HG02642 (cell line): Measurements from ENCODE around the gene SYT17.

ENCODE experiments used
- ATAC-seq: cut with Tn5 transposase; IDR thresholded peaks from one replicate; pipeline ENCODE4 v1.9.1; 2021; ENCODE audit warnings: mild to moderate bottlenecking; ENCODE audit not compliant: unreplicated experiment, poor library complexity

The SYT17 gene

DNA sequence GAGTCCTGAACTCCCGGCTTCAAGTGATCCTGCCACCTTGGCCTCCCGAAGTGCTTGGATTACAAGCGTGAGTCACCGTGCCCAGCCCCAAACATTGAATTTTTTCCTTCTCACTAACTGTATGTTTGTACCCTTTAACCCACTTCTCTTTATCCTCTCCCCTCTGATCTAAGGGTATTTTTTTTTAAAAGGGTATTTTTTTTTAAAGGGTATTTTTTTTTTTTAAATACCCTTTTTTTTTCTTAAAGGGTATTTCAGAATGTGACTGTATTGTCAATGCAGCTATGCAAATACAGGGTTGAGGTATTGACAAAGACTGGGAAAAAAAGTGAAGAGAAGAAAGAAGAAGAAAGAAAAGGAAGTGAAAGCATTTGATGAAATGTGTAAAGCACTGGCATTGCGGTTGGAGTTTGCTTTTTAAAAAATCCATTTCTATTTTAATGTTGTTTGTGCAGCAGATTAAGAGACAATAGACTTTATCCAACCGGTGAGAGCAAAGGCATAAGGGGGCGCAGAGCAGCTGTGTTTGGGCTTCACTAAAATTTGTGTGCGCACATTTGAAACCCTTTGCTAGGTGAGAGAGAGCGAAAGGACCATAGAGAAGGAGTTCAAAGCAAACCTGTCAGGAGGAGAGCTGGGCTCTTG, 42.4 kb downstream of the SYT17 start:
- ATAC-seq = peak; percentile 78

DNA sequence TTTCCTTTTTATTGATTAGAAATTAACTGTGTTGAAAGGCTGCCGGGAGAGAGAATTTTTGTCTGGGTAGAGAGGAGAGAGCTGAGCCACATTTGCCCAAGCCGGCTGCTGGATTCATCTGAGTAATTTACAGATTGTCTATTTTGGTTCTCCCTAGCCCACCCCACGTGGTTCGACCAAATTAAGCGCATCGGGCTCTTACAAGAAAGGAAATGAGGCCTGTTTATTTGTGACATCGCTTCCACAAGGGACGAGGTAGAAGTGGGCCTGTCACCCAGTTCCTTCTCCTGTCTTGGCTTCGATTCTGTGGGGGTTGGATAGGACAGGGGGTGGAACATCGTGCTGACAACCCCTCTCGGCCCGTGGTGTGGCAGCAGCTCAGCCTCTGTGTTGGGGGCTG, 42.9 kb downstream of the SYT17 start:
- peak; percentile 53 for ATAC-seq

DNA sequence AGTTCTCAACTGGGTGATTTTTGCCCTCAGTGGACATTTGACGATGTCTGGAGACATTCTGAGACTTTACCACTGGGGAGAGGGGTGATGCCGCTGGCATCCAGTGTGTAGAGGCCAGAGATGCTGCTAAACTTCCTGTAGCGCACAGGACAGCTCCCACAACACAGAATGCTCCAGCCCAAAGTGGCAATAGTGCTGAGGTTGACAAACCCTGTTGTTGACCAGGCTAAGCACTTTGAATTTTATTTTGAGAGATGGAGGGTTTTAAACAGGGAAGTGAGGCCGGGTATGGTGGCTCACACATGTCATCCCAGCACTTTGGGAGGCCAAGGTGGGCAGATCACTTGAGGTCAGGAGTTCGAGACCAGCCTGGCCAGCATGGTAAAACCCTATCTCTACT, 44.0 kb downstream of the SYT17 start:
- ATAC-seq = no peak

DNA sequence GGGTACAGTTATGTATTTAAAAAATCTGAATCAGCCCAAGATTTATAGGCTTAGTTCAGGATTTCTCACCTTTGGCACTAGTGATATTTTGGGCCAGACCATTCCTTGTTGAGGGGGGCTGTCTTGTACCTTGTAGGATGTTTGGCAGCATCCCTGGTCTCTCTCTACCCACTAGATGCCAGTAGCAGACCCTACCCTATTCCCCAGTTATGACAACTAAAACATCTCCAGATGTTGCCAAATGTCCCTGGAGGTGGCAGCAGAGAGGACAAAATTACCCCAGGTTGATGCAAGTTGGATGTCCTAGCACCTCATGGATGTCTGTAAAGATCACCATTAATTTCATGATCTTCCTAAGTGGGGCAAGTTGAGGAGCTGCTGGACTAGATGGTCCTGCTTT, 45.8 kb downstream of the SYT17 start:
- ATAC-seq = no peak

DNA sequence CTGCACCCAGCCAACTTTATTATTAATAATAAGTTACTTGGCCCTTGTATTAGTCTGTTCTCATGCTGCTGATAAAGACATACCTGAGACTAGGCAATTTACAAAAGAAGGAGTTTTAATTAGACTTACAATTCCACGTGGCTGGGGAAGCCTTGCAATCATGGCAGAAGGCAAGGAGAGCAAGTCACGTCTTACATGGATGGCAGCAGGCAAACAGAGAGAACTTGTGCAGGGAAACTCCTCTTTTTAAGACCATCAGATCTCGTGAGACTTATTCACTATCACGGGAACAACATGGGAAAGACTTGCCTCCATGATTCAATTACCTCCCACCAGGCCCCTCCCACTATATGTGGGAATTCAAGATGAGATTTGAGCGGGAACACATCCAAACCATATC, 47.7 kb downstream of the SYT17 start:
- no peak for ATAC-seq

DNA sequence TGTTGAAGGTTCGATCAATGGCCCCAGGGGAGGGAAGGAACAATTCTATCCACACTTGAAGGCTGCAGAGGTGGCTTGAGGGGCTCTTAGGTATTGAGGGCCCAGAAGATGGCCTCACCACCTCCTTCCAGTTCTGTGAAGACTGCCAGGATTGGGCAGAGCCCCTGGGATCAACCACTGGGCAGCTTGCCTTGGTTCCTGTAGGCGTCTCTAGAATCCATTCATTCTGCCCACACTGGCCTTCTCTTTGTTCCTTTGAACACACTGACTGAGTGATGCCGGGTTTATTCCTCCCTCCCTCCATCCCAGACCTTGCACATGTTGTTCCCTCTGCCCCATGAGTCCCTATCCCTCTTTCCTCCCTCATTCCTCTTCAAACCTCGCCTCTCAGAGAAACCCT, 50.5 kb downstream of the SYT17 start:
- ATAC-seq = no peak

DNA sequence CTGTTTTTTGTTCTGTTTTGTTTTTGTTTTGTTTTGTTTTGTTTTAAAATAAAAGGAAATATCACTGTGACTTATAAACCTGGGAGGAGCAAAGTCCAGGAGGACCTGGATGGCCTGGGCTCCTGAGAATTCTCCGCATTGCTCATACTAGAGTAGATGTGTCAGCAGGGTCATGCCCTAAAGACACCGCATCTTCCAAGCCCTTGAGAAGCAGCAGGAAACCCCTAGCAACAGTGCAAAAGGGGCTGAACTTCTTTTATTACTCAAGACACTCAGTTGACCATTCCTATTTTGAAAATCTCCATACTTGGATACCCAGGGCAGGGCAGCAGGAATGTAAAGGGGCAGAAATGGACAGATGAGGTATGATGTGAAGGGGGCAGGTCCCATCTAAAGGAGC, 51.8 kb downstream of the SYT17 start:
- ATAC-seq = no peak

DNA sequence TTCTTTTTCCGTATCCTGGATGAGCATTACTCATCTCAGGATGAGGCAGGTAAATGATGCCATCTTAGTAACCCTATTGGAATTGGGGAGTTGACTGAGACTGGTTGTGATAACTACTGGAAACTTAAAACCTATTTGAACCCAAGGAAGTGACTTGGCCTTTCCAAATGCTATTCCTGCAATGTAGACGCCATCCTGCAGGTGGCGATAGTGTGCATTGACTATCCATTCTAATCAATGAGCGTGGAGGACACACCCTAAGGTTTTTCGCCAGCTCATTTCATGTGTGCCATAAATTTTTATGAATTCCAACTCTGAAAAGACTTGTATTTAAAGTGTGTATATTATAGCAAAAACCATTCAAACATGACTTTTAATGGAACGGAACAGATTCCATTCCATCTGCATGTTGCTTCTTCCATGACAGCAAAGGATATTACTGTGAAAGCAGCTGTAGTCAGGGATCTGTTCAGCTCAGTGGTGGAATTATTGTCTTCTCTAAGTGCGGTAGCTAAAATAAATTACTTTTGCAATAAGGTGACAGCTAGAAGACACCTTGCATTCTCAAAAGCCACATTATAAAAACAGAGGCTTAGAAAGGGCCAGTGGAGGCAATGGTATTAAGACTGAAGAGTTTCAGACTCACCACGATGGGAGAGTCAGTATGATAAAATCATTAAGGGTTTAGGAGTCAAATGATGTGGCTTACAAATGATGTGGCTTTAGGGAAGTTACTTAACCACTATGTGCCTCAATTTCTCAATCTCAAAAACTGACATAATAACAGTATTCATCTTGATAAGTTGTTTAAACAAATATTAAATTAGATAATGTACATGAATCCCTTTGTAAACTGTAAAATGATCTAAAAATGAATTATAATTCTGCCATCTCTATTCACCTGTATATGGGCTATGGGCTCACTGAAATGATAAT, 55.5 kb downstream of the SYT17 start:
- ATAC-seq = no peak

DNA sequence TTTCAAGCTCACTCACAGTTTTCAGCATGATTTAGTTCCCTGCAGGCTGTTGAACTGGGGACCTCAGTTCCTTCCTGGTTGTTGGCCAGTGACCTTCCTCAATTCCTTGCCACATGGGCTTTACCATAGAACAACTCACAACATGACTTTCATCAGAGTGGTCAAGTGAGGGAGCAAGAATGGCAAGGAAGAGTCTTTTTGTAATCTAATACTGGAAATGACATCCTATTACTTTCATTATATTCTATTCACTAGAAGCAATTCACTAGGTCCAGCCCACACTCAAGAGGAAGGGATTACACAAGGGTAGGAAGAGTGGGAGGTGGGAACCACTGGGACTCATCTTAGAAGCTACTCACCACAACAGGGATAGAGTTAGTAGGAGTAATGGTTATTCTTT, 57.6 kb downstream of the SYT17 start:
- ATAC-seq = no peak

DNA sequence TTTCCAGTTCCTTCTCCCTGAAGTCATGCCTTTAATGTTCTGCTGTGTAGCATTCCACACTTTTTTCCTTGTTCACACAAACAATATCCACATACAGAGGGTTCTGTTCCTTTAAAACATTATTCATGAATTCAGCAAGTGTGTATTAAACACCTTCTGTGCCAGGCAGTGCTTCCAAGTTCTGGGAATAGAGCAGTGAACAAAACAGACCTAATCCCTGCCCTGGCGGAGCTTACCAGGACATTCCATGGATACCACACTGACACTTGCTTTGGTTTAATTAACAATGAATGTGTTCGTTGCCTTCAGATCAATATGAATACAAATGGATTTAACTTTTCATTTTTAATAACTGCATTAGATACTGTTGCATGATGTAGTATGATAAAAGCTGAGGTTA, 59.6 kb downstream of the SYT17 start:
- ATAC-seq = no peak

DNA sequence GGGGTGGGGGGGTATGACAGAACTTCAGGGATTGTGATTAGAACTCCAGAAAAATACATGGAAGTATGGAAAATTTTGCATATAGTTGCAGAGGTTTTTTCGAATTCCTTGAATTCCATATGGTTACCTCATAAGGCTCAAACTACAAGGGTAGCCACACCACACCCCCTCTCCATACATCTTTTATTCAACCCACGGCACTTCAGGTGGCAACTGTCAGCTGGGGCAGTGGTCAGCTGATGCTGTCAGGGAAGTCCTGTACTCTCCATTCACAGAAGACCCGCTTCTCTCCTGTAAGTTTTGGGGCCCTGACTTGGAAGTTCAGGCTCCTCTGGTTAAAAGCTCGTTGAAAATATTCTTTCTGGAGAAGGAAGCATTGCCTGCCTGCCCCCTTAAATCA, 60.0 kb downstream of the SYT17 start:
- ATAC-seq = no peak

DNA sequence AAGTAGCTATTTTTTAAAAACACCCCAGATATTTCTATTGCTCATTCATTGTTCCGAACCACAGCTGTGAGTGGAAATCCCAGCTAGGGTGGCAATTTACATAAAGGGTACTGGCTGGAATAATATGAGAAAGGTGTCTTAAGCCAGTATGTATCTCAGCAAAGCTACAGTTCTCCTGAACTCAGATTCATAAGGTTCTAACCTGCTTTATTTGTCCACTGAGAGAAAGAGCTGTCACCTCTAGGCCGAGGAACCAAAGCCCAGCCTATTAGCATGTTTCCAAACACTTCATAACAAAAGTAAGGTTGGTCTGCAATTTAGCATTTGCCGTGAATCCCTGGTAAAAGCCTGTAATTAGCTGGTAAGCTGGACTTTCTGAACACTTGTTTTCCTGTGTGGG, 60.5 kb downstream of the SYT17 start:
- no peak for ATAC-seq

DNA sequence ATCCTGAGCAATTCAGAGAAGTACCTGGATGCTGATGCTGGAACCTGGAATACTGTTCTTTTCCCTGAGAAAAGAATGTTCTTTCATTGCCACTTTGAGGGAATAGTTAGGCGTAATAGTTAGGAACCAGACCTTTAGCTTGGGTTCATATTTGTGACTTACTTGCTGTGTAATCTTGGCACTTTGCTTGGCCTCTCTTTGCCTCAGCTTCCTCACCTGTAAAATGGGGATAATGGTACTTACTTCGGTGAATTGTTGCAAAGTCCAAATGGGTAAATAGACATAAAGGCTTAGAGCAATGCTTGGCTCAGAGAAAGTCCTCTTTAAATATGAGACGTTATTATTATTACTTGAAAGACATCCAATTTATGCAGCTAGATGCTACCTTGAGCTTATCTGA, 62.5 kb downstream of the SYT17 start:
- ATAC-seq = no peak

DNA sequence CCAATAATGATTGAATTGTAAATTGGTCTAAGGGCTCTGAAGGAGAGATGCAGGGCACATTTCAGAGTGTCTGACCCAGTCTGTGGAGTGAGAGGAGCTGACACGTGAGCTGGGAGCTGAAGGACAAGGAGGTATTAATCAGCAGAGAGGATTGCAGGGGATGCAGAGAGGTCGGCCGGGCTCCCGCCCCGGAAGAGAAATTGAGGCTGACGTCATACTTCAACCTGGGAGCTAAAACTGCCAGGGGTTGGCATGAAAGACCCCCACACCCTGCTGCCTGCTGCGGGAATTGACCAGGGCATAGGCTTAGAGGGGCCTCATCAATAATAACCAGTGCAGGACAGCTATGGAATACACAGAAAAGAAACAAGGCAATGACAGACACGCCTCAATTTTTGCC, 63.8 kb downstream of the SYT17 start:
- ATAC-seq = no peak

DNA sequence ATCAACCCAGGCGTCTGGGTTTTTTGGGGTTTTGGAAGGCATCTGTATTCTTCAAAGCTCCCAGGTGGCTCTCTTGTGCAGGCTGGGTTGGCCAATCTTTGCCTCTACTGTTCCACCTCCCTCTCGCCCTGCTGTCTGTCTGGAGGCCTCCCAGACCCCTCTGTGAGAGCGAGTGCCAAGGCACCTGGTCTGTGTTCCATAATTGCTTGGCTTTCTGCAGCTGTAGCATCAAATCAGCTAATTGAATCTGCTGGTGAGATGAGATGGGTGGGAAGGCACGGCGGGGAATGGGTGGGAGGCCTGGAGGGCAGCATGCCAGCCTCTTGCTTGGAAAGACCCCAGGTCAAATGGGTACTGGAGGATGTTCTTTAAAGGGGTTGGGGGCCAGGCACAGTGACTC, 64.9 kb downstream of the SYT17 start:
- ATAC-seq = no peak

DNA sequence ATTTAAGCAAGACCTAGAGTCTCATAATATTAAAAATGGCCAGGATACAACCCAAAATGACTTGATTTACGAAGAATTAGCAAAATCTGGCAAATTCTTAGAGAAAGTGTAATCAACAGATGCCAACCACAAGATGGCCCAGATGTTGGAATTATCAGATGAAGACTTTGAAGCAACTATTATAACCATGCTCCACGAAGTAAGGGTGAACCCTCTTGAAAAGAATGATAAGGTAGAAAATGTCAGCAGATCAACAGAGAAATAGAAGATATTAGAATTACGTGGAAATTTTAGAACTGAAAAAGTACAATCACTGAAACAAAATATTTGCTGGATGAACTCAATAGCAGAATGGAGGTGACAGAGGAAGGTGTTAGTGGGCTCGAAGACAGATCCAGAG, 67.4 kb downstream of the SYT17 start:
- ATAC-seq = no peak

DNA sequence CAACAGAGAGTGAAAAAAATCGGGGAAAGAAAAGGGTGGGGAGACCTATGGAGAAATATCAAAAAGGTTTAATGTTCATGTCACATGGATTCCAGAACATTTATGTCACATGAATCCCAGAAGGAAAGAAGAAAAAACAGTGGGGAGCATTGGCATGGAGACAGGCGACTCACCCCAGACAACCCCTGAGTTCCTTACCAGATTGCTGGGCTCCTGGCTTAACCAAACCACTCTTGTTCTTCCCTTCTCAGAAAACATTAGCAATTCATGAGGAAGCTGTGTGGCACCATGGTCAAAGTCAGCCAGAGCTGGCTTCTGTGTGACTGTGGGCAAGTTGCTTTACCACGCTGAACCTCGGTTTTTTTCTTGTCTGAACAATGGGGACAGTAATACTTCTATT, 67.8 kb downstream of the SYT17 start:
- ATAC-seq = no peak

DNA sequence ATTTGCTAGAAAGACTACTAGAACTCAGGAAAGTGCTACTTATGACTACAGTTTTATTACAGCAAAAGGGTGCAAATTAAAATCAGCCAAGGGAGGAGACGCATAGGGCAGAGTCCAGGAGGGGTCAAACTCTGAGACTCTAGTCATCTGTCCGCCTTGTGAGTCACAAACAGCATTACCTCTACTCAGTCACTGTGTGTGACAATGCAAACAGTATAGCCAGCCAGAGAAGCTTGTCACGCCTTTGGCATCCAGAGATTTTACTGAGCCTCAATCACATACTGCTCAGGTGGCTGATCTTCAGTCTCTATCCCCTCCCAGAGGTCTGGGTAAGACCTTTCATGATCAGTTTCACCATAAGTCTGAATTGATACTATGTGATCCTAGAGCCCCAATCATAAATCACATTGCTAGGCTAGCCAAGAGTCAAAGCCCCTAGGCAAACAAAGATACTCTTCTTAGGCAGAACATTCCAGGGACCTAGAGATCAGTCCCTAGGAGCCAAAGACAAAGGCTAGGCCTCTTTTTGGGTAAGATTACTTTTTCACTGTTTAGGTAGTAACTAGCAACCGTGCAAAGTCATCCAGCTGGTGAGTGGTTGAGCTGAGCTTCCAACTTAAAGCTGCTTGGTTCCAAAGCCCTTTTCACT, 68.6 kb downstream of the SYT17 start:
- ATAC-seq = no peak

DNA sequence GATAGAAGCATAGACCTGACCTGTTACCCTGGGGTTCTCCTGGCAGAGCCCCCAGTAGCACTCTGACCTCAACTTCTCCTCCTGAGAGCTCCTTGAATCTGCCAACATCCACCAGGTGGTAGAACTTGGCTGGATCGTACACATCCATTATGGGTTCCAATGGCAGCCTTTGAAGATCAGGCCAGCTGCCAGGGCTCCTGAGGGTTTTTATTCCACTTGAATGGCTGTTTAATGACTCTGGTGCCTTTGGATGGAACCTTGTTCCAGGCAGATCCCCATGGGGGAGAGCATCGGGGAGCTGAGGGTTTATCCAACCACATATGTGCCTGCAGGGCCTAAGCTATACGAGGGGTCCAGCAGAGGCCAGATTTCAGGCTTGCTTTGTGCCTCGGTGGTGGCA, 70.4 kb downstream of the SYT17 start:
- no peak for ATAC-seq

DNA sequence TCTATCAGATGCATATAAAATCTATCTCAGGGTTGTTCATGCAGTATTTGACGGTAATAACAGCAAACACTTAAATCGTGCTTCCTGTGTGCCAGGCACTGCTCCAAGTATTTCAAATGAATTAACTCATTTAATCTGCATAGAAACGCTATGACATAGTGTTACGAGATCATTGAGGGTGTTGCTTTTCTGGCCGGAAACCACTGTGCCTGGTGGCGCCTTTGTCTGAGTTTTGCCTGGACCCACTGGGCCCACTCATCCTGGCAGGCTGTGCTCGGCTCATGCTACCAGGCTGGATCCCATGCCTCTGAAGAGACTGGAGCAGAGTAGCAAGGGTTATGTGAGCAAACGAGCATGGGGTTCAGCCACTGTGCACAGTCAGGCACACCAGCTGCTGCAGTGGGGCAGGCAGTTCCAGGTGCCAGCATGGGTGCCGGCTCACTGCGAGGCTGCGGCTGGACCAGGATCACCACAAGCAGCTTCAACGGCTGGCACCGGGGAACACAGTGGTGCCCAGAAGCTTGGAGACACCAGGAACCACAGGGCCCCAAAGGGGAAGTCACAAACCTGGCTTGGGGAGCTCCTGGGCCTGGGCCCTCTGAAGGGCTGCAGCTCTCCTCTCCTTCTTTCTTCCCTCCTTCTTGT, 71.6 kb downstream of the SYT17 start:
- ATAC-seq = no peak

DNA sequence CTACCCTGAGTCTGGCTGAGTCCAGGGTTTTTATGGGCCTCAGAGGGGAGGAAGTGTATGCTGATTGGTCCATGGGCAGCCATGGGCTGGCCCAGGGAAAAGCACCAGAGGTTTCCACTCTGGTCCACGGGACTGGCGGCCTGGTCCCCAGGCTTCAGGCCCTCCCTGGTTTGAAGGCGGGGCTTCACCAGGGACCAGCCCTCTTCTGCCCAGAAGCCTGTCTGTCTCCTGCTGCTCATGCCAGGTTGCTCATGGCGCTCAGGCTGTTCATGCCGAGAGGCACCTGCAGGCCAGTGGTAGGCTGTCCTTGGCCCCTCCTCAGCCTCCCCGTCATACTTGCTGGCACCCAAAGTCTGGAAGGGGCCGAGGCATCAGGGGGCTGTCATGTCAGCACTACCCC, 72.5 kb downstream of the SYT17 start:
- no peak for ATAC-seq
